Gastrocnemius medialis (tissue), 4 donors: ENCODE results near the gene STS. TPM values are rescaled to one million over a fixed set of nuclear protein-coding genes. Genes with fewer than 3 reads are reported as not detected.

Experiments
- ATAC-seq, 2 donors: fragments of 150-250 bp; one replicate each; pipeline ENCODE4 v1.9.1; 2016
- DNase-seq, 2 donors: peaks; one replicate each; pipeline ENCODE4 v3.0.0-alpha.2; 2019
- H3K27ac ChIP-seq, 4 donors: fragments of 200-600 bp; sonication (generic); 1 replicate in 1 of 4; 2 replicates in 3 of 4; pipeline ENCODE4 v1.5.1; 2016 to 2018; ENCODE audit warnings: mild to moderate bottlenecking in 2 of 4, moderate library complexity in 1 of 4
- H3K27me3 ChIP-seq, 3 donors: fragments of 200-600 bp; sonication (generic) in 2 of 3; 1 replicate in 1 of 3; 2 replicates in 2 of 3; pipeline versions ENCODE4 v1.5.1 to v1.6.0; 2016 to 2019; ENCODE audit warnings: mild to moderate bottlenecking in 1 of 3, moderate library complexity in 1 of 3
- H3K36me3 ChIP-seq, 2 donors: fragments of 200-600 bp; sonication (generic) in 1 of 2; one replicate each; pipeline ENCODE4 v1.5.1; 2017 to 2018
- H3K4me1 ChIP-seq, 2 donors: fragments of 200-600 bp; sonication (generic) in 1 of 2; one replicate each; pipeline ENCODE4 v1.5.1; 2016 to 2017; ENCODE audit warnings: mild to moderate bottlenecking in 2 of 2
- H3K4me3 ChIP-seq, 4 donors: fragments of 200-600 bp; sonication (generic) in 3 of 4; 1 replicate in 1 of 4; 2 replicates in 3 of 4; pipeline ENCODE4 v1.5.1; 2016 to 2019; ENCODE audit warnings: mild to moderate bottlenecking in 2 of 4
- H3K9me3 ChIP-seq, 3 donors: fragments of 200-600 bp; sonication (generic) in 2 of 3; 1 replicate in 1 of 3; 2 replicates in 2 of 3; pipeline ENCODE4 v1.5.1; 2016 to 2019
- CTCF ChIP-seq, 5 experiments: fragments of 450-650 bp in 3 of 5; fragments of 200-600 bp in 2 of 5; sonication (generic) in 2 of 5; IDR thresholded peaks in 4 of 5; conservative IDR thresholded peaks in 1 of 5; 1 replicate in 4 of 5; 2 replicates in 1 of 5; pipeline ENCODE4 v1.5.1; 2016 to 2019; ENCODE audit warnings: antibody characterized with exemption in 5 of 5, mild to moderate bottlenecking in 3 of 5, moderate library complexity in 3 of 5
- POLR2A ChIP-seq, 2 donors: fragments of 450-650 bp; IDR thresholded peaks; one replicate each; pipeline ENCODE4 v1.6.1; 2017; ENCODE audit warnings: antibody characterized with exemption in 2 of 2, mild to moderate bottlenecking in 2 of 2, moderate library complexity in 2 of 2
- in situ Hi-C, 4 donors: fragments of 200-750 bp; cut with MboI; loops; one replicate each; pipeline versions ENCODE4 v1.15.0 to v1.8.0; 2017; ENCODE audit warnings: low sequenced_read_pairs in 4 of 4
- intact Hi-C: fragments of 100-400 bp; cut with DNase I; formaldehyde crosslinking; loops from one replicate; pipeline ENCODE4 v1.15.1; 2023; ENCODE audit warnings: low total_unique reads
- microRNA-seq, 2 donors: library from miRNA; unstranded; fragments of <30 nt; microRNA quantifications; one replicate each; pipeline ENCODE4, GENCODE V29; 2016; ENCODE audit warnings: borderline replicate concordance in 2 of 2
- total RNA-seq, 4 donors: library from RNA; depleted of rRNA; stranded (reverse); fragments of >200 nt; gene quantifications; one replicate each; pipeline versions ENCODE4 v1.1.0 to v1.2.3, GENCODE V29; 2016

Gene STS
- total RNA-seq, 4 donors from 2014 or later: 1.7 to 6.7 (median 4.4) TPM

GRCh38 chrX:7190157-7190556, 42.6 kb downstream of the STS start:
- ATAC-seq (no peak), DNase-seq (no peak)
- Histone ChIP-seq H3K9me3 (no peaks in the 10 kb centered on the region), H3K27me3 (no peaks in the 10 kb centered on the region), H3K4me3 (no peak overlapping the region), H3K4me1 (no peaks in the 10 kb centered on the region), H3K36me3 (peaks cover 0 to 5% of the 10 kb centered on the region in 2 donors), H3K27ac (no peak overlapping the region)
- TF ChIP-seq POLR2A (IDR thresholded peaks at IDR 0.05) (no peak), CTCF (IDR thresholded peaks at IDR 0.05 in 4 of 5, conservative IDR thresholded peaks at IDR 0.05 in 1 of 5) (no peak)
- in situ Hi-C loops: no loop called here
- intact Hi-C loops: no loop called here

GRCh38 chrX:7191681-7192110, 44.2 kb downstream of the STS start:
- in situ Hi-C loops: no loop called here
- no peak overlapping the region for H3K4me3 ChIP-seq
- DNase-seq (no peak), ATAC-seq (no peak)
- H3K27me3 ChIP-seq: no peaks in the 10 kb centered on the region
- H3K27ac ChIP-seq: no peak overlapping the region
- no peak for TF ChIP-seq POLR2A (IDR thresholded peaks at IDR 0.05)
- TF ChIP-seq CTCF (IDR thresholded peaks at IDR 0.05 in 4 of 5, conservative IDR thresholded peaks at IDR 0.05 in 1 of 5): no peak
- no peaks in the 10 kb centered on the region for H3K9me3 ChIP-seq
- peaks cover 0 to 5% of the 10 kb centered on the region in 2 donors for H3K36me3 ChIP-seq
- intact Hi-C loops: no loop called here
- no peaks in the 10 kb centered on the region for H3K4me1 ChIP-seq

- Histone ChIP-seq H3K36me3 (peaks cover 0 to 5% of the 10 kb centered on the region in 2 donors), H3K4me3 (no peak overlapping the region), H3K9me3 (no peaks in the 10 kb centered on the region), H3K27ac (no peak overlapping the region), H3K4me1 (no peaks in the 10 kb centered on the region), H3K27me3 (no peaks in the 10 kb centered on the region)
- intact Hi-C loops (no loop called here), in situ Hi-C loops (no loop called here)
- DNase-seq: no peak
- no peak for ATAC-seq
- no peak for TF ChIP-seq CTCF (IDR thresholded peaks at IDR 0.05 in 4 of 5, conservative IDR thresholded peaks at IDR 0.05 in 1 of 5)
Measured at GRCh38 chrX:7192871-7193270, 45.4 kb downstream of the STS start.

- H3K27ac ChIP-seq: no peak overlapping the region
- TF ChIP-seq POLR2A (IDR thresholded peaks at IDR 0.05): no peak
- no peak for TF ChIP-seq CTCF (IDR thresholded peaks at IDR 0.05 in 4 of 5, conservative IDR thresholded peaks at IDR 0.05 in 1 of 5)
- peaks cover 0 to 5% of the 10 kb centered on the region in 2 donors for H3K36me3 ChIP-seq
- DNase-seq (no peak), ATAC-seq (no peak)
- H3K4me1 ChIP-seq: no peaks in the 10 kb centered on the region
- H3K9me3 ChIP-seq: no peaks in the 10 kb centered on the region
- intact Hi-C loops: no loop called here
- no peaks in the 10 kb centered on the region for H3K27me3 ChIP-seq
- H3K4me3 ChIP-seq: no peak overlapping the region
- in situ Hi-C loops: no loop called here
Measured at GRCh38 chrX:7194606-7195005, 47.1 kb downstream of the STS start.

Small RNAs within 50 kb of the gene (microRNA-seq; reads per million reads assigned to microRNA genes)
- gene MIR4767: 0 reads per million in 2 donors

Other genes starting within 250 kb of the STS start
- gene PUDP, start 441 bp downstream of the STS start, total RNA-seq: 10 to 100 TPM in 3 of 4 donors, 1 to 10 TPM in 1; 7.2 to 31.2 (median 22.8) TPM